HG03575 (cell line): ENCODE measurements around the gene ITPRID1.

ENCODE experiments used
- ATAC-seq: cut with Tn5 transposase; IDR thresholded peaks from one replicate; pipeline ENCODE4 v1.9.1; 2021; ENCODE audit not compliant: unreplicated experiment, insufficient number of reproducible peaks, low FRiP score; ENCODE audit errors: extremely low read depth

Gene ITPRID1

GRCh38 chr7:31595390-31595789, 81.5 kb downstream of the ITPRID1 start:
- ATAC-seq = no peak

GRCh38 chr7:31602041-31602625, 88.2 kb downstream of the ITPRID1 start:
- ATAC-seq = no peak

GRCh38 chr7:31603046-31603445, 89.2 kb downstream of the ITPRID1 start:
- ATAC-seq = no peak

- no peak for ATAC-seq
These were observed 99.7 kb downstream of the ITPRID1 start for GRCh38 chr7:31613604-31614003.

- no peak for ATAC-seq
These were observed 119.6 kb downstream of the ITPRID1 start for GRCh38 chr7:31633467-31633866.

DNA sequence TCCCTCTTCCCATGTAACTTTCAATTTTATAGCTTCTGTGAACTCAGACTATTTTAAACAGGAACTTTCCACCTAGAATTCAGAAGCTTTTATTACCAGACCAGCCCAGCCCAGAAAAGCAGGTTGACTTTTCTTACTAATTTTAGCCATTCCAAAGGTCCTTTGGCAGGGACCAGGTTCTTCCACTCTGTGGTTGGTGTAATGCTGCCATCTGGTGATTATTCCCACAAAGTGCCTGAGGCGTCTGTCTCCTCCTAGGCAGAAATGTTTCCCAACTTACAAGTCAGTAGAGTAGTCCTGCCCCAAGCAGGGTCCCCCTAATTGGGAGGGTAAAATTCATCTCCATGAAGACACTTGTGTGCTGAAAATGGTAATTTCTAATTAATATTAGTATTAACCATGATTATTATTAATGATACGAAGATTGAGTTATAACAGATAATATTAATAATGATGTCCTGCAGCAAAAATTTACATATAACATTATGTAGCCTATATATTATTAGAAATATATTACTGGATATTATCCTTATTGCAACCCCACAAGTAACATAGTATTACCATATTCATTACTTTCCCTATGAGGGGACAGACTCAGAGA, 120.1 kb downstream of the ITPRID1 start:
- ATAC-seq = no peak

DNA sequence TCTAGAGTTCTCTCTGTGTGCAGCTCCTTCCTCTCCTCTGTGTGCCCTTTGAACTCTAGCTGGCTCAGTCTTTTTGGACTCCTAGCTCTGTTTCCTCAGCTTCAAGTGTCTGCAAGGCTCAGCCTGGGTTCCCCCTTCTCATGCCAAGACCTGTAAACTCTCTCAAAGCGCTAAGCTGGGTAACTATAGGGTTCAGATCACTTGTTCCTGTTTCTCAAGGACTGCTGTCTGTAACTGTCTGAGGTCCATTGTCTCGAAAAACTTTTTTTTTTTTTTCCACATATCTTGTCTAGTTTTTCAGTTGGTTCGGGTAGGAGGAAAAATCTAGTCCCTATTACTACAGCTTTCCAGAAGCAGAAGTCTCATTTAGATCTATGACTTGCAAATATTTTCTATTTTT, 126.5 kb downstream of the ITPRID1 start:
- ATAC-seq = no peak

DNA sequence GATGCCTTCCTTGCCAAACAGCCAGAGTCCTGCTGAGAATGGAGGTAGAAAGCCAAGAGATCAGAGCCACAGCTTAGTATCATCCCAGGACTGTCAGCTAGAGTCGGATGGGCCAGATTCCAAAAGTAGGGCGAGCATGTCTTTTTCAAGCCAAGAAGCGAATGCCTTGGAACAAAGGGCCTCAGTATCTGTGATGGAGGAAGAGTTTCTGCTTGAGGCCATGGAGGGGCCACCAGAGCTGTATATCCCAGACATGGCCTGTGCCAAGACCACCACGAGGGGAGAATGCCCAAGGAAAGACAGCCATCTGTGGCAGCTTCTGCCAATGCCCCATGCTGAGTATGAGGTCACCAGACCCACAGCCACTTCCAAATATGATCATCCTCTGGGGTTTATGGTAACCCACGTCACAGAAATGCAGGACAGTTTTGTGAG, 128.8 kb downstream of the ITPRID1 start:
- no peak for ATAC-seq

- no peak for ATAC-seq
These were observed 133.1 kb downstream of the ITPRID1 start for GRCh38 chr7:31646942-31647341.

DNA sequence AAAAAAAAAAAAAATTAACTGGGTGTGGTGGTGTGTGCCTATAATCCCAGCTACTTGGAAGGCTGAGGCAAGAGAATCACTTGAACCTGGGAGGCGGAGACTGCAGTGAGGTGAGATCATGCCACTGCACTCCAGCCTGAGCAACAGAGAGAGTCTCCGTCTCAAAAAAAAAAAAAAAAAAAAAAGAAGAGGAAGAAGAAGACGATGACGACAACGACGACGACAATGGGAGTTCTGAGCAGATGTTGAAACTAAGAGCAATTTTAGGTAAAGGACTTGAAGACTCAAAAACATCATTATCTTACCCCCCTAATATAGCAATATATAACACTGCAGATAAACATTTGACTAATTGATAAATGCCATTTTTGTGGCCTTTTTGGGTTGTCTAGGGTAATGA, 133.6 kb downstream of the ITPRID1 start:
- no peak for ATAC-seq

GRCh38 chr7:31648288-31648687, 134.4 kb downstream of the ITPRID1 start:
- no peak for ATAC-seq

DNA sequence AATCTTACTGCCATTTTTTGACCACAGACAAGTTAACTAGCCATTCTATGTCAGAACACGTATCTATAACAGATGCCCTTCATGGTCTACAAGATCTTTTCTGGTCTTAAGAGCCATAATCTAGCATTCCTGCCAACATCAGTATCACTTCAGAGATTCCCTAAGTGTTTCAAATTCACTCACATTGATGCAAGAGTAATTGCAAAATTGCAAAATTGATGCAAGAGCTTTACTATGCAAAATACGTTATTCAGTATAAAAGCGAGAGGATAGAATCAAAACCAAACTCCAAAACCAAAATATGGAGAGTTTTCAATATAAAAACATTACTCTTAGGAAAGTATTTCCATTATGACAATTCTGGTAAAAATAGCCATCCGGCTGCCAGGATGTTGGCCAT, 135.0 kb downstream of the ITPRID1 start:
- ATAC-seq = no peak

DNA sequence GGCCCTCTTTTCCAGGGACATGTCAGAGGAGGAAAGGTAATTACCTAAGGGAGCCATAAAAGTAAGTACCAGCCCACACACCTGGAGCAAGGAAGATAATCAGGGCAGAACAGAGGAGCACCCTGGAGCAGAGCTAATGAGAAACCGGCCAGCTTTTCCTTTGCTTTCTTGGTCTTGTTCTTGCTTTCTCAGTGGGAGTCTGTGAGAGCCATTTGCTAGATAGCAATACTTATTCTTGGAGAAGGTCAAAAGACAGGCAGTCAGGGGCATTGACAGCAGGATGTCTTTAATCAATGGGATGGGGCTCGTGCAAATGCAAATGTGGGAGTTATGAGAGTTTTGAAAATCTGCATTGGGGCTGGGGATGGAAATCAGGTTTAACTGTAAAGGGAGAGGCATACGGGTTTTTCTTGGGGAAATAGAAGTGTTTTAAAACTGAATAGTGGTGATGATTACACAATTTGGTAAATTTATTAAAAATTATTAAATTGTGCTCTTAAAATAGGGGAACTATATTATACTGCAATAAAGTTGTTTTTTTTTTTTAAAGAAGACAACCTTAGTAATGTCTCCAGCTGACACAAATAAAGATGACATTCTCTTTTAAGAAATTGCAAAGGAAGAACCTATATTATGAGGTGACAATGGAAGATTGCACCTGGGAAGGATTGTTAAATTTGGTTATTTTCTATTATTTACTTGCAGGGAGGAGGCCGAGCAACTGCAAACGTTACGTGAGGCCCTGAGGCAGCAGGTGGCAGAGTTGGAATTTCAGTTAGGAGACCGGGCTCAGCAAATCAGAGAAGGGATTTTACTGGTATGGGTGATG, 137.6 kb downstream of the ITPRID1 start:
- ATAC-seq = no peak

- ATAC-seq = no peak
These were observed 138.1 kb downstream of the ITPRID1 start for GRCh38 chr7:31652063-31652326.

DNA sequence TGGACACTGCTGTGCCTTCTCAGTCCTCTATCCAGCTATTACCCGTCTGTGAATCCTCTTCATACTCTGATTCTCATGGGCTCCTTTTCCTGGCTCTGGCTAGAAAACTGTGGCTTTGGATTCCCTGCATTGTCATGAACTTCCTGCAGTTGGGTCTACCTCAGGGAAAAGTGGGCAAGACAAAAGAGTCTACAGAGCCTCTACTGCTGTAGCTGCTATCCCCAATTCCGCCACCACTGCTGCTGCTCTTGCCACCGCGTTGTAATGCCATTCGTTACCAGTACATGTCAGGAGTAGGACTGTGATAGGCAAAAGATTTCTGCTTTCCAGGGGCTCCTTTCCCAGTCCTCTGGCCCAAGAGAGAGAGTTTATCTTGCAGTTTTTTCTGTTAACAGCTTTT, 149.2 kb downstream of the ITPRID1 start:
- no peak for ATAC-seq

DNA sequence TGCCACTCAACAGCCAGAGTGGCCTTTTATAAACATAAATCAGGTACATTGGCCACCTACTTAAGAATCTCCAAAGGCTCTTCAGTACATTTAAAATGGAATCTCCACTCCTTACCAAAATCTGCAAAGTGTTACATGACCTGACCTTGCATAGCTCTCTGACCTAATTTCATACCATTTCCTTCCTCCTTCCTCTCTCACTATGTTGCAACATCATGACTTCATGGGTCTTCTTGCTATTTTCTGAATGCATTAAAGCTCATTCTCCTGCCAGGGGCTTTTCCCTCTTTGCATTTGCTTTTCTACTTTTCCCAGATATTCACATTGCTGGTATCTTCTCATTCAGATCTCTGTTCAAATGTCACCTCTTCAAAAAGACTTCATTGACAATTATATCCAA, 151.0 kb downstream of the ITPRID1 start:
- ATAC-seq = no peak

DNA sequence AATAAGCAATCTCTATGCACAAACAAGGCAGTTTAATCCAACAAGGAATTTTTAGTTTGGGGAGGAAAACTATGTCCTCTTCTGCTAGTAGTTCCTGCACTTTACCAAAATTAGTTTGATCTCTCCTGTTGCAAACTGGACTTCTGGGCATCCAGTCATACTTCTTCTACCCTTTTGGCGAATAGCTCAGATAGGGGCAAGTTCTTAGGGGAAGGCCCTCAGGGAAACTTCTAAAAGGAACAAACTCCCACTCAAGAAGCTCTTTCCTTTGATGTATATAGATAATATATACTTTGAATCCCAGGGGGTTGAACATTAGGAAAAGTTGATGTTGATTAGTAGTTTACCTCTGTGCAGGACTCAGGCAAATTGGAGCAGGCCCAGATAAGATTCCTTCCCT, 151.7 kb downstream of the ITPRID1 start:
- no peak for ATAC-seq

- no peak for ATAC-seq
These were observed 155.6 kb downstream of the ITPRID1 start for GRCh38 chr7:31669461-31669860.

- no peak for ATAC-seq
These were observed 165.8 kb downstream of the ITPRID1 start for GRCh38 chr7:31679574-31680305.
